Measurements from ENCODE around the gene DNASE1.

DNASE1 gene

GRCh38 chr16:3690470-3690928, 36.0 kb downstream of the DNASE1 start:
- TF ChIP-seq CTCF (IDR thresholded peaks at IDR 0.05; ENCODE audit: borderline replicate concordance, insufficient read depth, low read depth, low read length): peak; percentile 90
- no peak overlapping the region for H3K4me3 ChIP-seq (ENCODE audit: low read depth, low read length)

GRCh38 chr16:3690980-3691720, 36.7 kb downstream of the DNASE1 start:
- TF ChIP-seq CTCF (IDR thresholded peaks at IDR 0.05; ENCODE audit: borderline replicate concordance, insufficient read depth, low read depth, low read length): no peak
- H3K4me3 ChIP-seq (ENCODE audit: low read depth, low read length): no peak overlapping the region

- H3K4me3 ChIP-seq (ENCODE audit: low read depth, low read length): no peak overlapping the region
- no peak for TF ChIP-seq CTCF (IDR thresholded peaks at IDR 0.05; ENCODE audit: borderline replicate concordance, insufficient read depth, low read depth, low read length)
These were observed 37.3 kb downstream of the DNASE1 start for GRCh38 chr16:3691761-3692160.

- no peak overlapping the region for H3K4me3 ChIP-seq (ENCODE audit: low read depth, low read length)
- no peak for TF ChIP-seq CTCF (IDR thresholded peaks at IDR 0.05; ENCODE audit: borderline replicate concordance, insufficient read depth, low read depth, low read length)
These were observed 39.6 kb downstream of the DNASE1 start for GRCh38 chr16:3694051-3694450.

GRCh38 chr16:3695610-3696369, 41.3 kb downstream of the DNASE1 start:
- no peak for TF ChIP-seq CTCF (IDR thresholded peaks at IDR 0.05; ENCODE audit: borderline replicate concordance, insufficient read depth, low read depth, low read length)
- no peak overlapping the region for H3K4me3 ChIP-seq (ENCODE audit: low read depth, low read length)

GRCh38 chr16:3696425-3697218, 42.1 kb downstream of the DNASE1 start:
- no peak for TF ChIP-seq CTCF (IDR thresholded peaks at IDR 0.05; ENCODE audit: borderline replicate concordance, insufficient read depth, low read depth, low read length)
- H3K4me3 ChIP-seq (ENCODE audit: low read depth, low read length): no peak overlapping the region

Data from GM12875 (cell line).